PFSK-1 (cell line): Measurements from ENCODE around the gene MMP12.

Experiments used
- FOXP2 ChIP-seq: optimal IDR thresholded peaks from 2 replicates; pipeline ENCODE3; 2011; ENCODE audit warnings: borderline replicate concordance, control low read depth, inconsistent platforms; ENCODE audit not compliant: insufficient read depth; ENCODE audit errors: extremely low read length, extremely low read depth
- POLR2AphosphoS5 ChIP-seq: IDR thresholded peaks from 2 replicates; pipeline ENCODE4 v1.6.1; 2012; ENCODE audit warnings: low read depth, mild to moderate bottlenecking, control low read depth, low read length, moderate library complexity
- REST ChIP-seq, 2 experiments: IDR thresholded peaks; 2 replicates each; pipeline versions ENCODE4 v1.6.1 to v1.8.0; 2011 to 2012; ENCODE audit warnings: low read depth in 2 of 2, low read length in 2 of 2, control low read depth in 1 of 2, inconsistent platforms in 1 of 2, mild to moderate bottlenecking in 1 of 2, moderate library complexity in 1 of 2; ENCODE audit not compliant: insufficient read depth in 1 of 2
- SIN3A ChIP-seq: IDR thresholded peaks from 2 replicates; pipeline ENCODE4 v1.6.1; 2012; ENCODE audit warnings: mild to moderate bottlenecking, low read length, moderate library complexity, borderline replicate concordance; ENCODE audit not compliant: insufficient read depth
- TAF1 ChIP-seq: IDR thresholded peaks from 2 replicates; pipeline ENCODE4 v1.6.1; 2012; ENCODE audit warnings: low read length, control low read depth, borderline replicate concordance; ENCODE audit not compliant: insufficient read depth

- TF ChIP-seq POLR2AphosphoS5, result no peak
- TF ChIP-seq REST (IDR thresholded peaks at IDR 0.05; ENCODE audit: insufficient read depth in 1 of 2, low read depth in 2 of 2, low read length in 2 of 2), result no peak
- TF ChIP-seq TAF1, result no peak
- TF ChIP-seq FOXP2, result no peak
- no peak for TF ChIP-seq SIN3A
Observed at GRCh38 chr11:102874852-102875251, at the start of gene MMP12.
